GM18508 (cell line): Measurements from ENCODE around the gene SERP2.

Source experiments
- ATAC-seq: cut with Tn5 transposase; IDR thresholded peaks from one replicate; pipeline ENCODE4 v1.9.1; 2021; ENCODE audit warnings: moderate number of reproducible peaks; ENCODE audit not compliant: insufficient read depth, unreplicated experiment

The SERP2 gene

GRCh38 chr13:44385847-44386246, 12.2 kb downstream of the SERP2 start:
- ATAC-seq = no peak

- ATAC-seq = no peak
These were observed 13.4 kb downstream of the SERP2 start for GRCh38 chr13:44386913-44387556.

- no peak for ATAC-seq
These were observed 14.9 kb downstream of the SERP2 start for GRCh38 chr13:44388427-44389059.

- ATAC-seq = no peak
These were observed 15.5 kb downstream of the SERP2 start for GRCh38 chr13:44389060-44389666.

- no peak for ATAC-seq
These were observed 16.3 kb downstream of the SERP2 start for GRCh38 chr13:44389876-44390275.

- ATAC-seq = no peak
These were observed 19.8 kb downstream of the SERP2 start for GRCh38 chr13:44393391-44393790.

- no peak for ATAC-seq
These were observed 21.0 kb downstream of the SERP2 start for GRCh38 chr13:44394658-44395057.

- no peak for ATAC-seq
These were observed 22.5 kb downstream of the SERP2 start for GRCh38 chr13:44395976-44396694.

GRCh38 chr13:44396701-44397580, 23.3 kb downstream of the SERP2 start:
- no peak for ATAC-seq

- ATAC-seq = no peak
These were observed 24.2 kb downstream of the SERP2 start for GRCh38 chr13:44397766-44398223.

GRCh38 chr13:44398606-44399005, 25.0 kb downstream of the SERP2 start:
- no peak for ATAC-seq

GRCh38 chr13:44399074-44399473, 25.4 kb downstream of the SERP2 start:
- ATAC-seq = no peak

GRCh38 chr13:44400736-44401135, 27.1 kb downstream of the SERP2 start:
- ATAC-seq = no peak

GRCh38 chr13:44401577-44401976, 28.0 kb downstream of the SERP2 start:
- ATAC-seq = no peak

- ATAC-seq = no peak
These were observed 29.3 kb downstream of the SERP2 start for GRCh38 chr13:44402899-44403445.

- ATAC-seq = no peak
These were observed 29.9 kb downstream of the SERP2 start for GRCh38 chr13:44403461-44404056.

GRCh38 chr13:44404261-44405132, 30.9 kb downstream of the SERP2 start:
- ATAC-seq = no peak

GRCh38 chr13:44406617-44407016, 33.0 kb downstream of the SERP2 start:
- ATAC-seq = no peak
